ENCODE measurements around the gene HAPLN2.
A peak's percentile ranks its signal among the peaks of the same experiment; 100 is the strongest.

The HAPLN2 gene

GRCh38 chr1:156598731-156599432 lies 20.3 kb upstream of the HAPLN2 start:
- no peak overlapping the region for H3K9ac ChIP-seq
- H2AFZ ChIP-seq: no peak overlapping the region
- TF ChIP-seq, protein P1, sequence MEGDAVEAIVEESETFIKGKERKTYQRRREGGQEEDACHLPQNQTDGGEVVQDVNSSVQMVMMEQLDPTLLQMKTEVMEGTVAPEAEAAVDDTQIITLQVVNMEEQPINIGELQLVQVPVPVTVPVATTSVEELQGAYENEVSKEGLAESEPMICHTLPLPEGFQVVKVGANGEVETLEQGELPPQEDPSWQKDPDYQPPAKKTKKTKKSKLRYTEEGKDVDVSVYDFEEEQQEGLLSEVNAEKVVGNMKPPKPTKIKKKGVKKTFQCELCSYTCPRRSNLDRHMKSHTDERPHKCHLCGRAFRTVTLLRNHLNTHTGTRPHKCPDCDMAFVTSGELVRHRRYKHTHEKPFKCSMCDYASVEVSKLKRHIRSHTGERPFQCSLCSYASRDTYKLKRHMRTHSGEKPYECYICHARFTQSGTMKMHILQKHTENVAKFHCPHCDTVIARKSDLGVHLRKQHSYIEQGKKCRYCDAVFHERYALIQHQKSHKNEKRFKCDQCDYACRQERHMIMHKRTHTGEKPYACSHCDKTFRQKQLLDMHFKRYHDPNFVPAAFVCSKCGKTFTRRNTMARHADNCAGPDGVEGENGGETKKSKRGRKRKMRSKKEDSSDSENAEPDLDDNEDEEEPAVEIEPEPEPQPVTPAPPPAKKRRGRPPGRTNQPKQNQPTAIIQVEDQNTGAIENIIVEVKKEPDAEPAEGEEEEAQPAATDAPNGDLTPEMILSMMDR (IDR thresholded peaks at IDR 0.05): no peak
- no peak overlapping the region for H3K4me2 ChIP-seq (ENCODE audit: low read length)
- no peaks in the 10 kb centered on the region for H3K4me1 ChIP-seq
- H3K4me3 ChIP-seq (ENCODE audit: low read depth, low read length): no peak overlapping the region
- H3K79me2 ChIP-seq: no peaks in the 10 kb centered on the region
- no peaks in the 10 kb centered on the region for H3K9me3 ChIP-seq (ENCODE audit: control insufficient read depth, low read length)
- no peak overlapping the region for H3K27ac ChIP-seq
- no peaks in the 10 kb centered on the region for H3K27me3 ChIP-seq (ENCODE audit: control insufficient read depth, insufficient read depth, low read length)
- no peaks in the 10 kb centered on the region for H3K36me3 ChIP-seq (ENCODE audit: control insufficient read depth, insufficient read depth, low read length)

DNA sequence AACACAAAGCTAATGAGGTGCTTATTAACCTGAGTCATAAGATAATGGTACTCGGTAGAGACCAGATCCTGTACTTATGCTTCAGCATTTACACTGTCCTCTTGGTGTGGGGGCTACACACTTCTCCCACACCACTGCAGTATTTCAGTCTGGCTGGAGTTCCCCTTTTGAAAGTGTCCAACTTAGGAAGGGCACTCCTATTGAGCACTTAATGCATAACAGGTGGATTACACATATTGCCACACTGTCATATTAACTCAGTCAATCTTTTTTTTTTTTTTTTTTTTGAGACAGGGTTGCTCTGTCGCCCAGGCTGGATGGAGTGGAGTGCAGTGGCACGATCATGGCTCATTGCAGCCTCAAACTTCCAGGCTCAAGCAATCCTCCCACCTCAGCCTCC lies 19.4 kb upstream of the HAPLN2 start:
- Histone ChIP-seq H3K4me3 (ENCODE audit: low read depth, low read length) (no peak overlapping the region), H3K36me3 (ENCODE audit: control insufficient read depth, insufficient read depth, low read length) (no peaks in the 10 kb centered on the region), H2AFZ (no peak overlapping the region), H3K9ac (no peak overlapping the region), H3K27me3 (ENCODE audit: control insufficient read depth, insufficient read depth, low read length) (no peaks in the 10 kb centered on the region), H3K9me3 (ENCODE audit: control insufficient read depth, low read length) (no peaks in the 10 kb centered on the region), H3K4me1 (no peaks in the 10 kb centered on the region), H3K79me2 (no peaks in the 10 kb centered on the region), H3K4me2 (ENCODE audit: low read length) (no peak overlapping the region), H3K27ac (no peak overlapping the region)
- TF ChIP-seq, protein P1 (IDR thresholded peaks at IDR 0.05): no peak

- TF ChIP-seq, protein P1 (IDR thresholded peaks at IDR 0.05): no peak
- Histone ChIP-seq H3K36me3 (ENCODE audit: control insufficient read depth, insufficient read depth, low read length) (no peaks in the 10 kb centered on the region), H3K27me3 (ENCODE audit: control insufficient read depth, insufficient read depth, low read length) (no peaks in the 10 kb centered on the region), H3K9me3 (ENCODE audit: control insufficient read depth, low read length) (no peaks in the 10 kb centered on the region), H3K79me2 (no peaks in the 10 kb centered on the region), H3K4me1 (no peaks in the 10 kb centered on the region), H3K4me2 (ENCODE audit: low read length) (peak overlapping the region; percentile 68), H2AFZ (peak overlapping the region; percentile 90), H3K9ac (no peak overlapping the region), H3K4me3 (ENCODE audit: low read depth, low read length) (peak overlapping the region; percentile 80), H3K27ac (peak overlapping the region; percentile 54)
Observed at GRCh38 chr1:156600733-156601121, 18.5 kb upstream of the HAPLN2 start.

GRCh38 chr1:156601122-156601830 lies 17.9 kb upstream of the HAPLN2 start, which contains the start of gene GPATCH4:
Gene GPATCH4, minus strand, starts transcription at chr1:156601479.
- no peaks in the 10 kb centered on the region for H3K79me2 ChIP-seq
- H3K4me1 ChIP-seq: no peaks in the 10 kb centered on the region
- H3K9me3 ChIP-seq (ENCODE audit: control insufficient read depth, low read length): no peaks in the 10 kb centered on the region
- no peak within 1 kb of the TSS for H3K9ac ChIP-seq
- peak within 1 kb of the TSS; percentile 90 for H2AFZ ChIP-seq
- peak within 1 kb of the TSS; percentile 54 for H3K27ac ChIP-seq
- H3K4me3 ChIP-seq (ENCODE audit: low read depth, low read length): peak within 1 kb of the TSS; percentile 80
- H3K27me3 ChIP-seq (ENCODE audit: control insufficient read depth, insufficient read depth, low read length): no peaks in the 10 kb centered on the region
- peak within 1 kb of the TSS; percentile 68 for H3K4me2 ChIP-seq (ENCODE audit: low read length)
- TF ChIP-seq, protein P1 (IDR thresholded peaks at IDR 0.05): no peak
- no peaks in the 10 kb centered on the region for H3K36me3 ChIP-seq (ENCODE audit: control insufficient read depth, insufficient read depth, low read length)

Measured in parathyroid adenoma (tissue), 2 donors.